Urinary bladder (tissue), 4 donors: ENCODE results near the gene SUSD6. TPM values are rescaled to one million over a fixed set of nuclear protein-coding genes. Genes with fewer than 3 reads are reported as not detected.

Experiments
- DNase-seq: peaks from one replicate; pipeline ENCODE4 v3.0.0-alpha.2; 2015; ENCODE audit errors: extremely low spot score
- H3K27ac ChIP-seq: one replicate; pipeline ENCODE4 v1.5.1; 2013; ENCODE audit warnings: low read depth, mild to moderate bottlenecking, moderate library complexity
- H3K36me3 ChIP-seq: one replicate; pipeline ENCODE4 v1.6.1; 2013; ENCODE audit warnings: mild to moderate bottlenecking, moderate library complexity; ENCODE audit not compliant: insufficient read depth
- H3K4me1 ChIP-seq: one replicate; pipeline ENCODE4 v1.6.1; 2013; ENCODE audit warnings: mild to moderate bottlenecking, moderate library complexity; ENCODE audit not compliant: insufficient read depth
- H3K4me3 ChIP-seq: one replicate; pipeline ENCODE4 v1.5.1; 2013; ENCODE audit warnings: low read depth, low read length
- WGBS: extraction: QIAGEN DNeasy Blood & Tissue Kit; methylation state at CpG from one replicate; pipeline ENCODE4 v1.1.7; 2013; 5-methylcytosine and 5-hydroxymethylcytosine counted together
- polyA plus RNA-seq: library from polyadenylated mRNA; stranded (reverse); fragments of 200-250 nt; gene quantifications from one replicate; pipeline ENCODE4 v1.2.3, GENCODE V29; 2013
- total RNA-seq: library from RNA; depleted of rRNA; stranded (reverse); fragments of >200 nt; gene quantifications from one replicate; pipeline ENCODE4 v1.2.3, GENCODE V29; 2014
- donor health status: healthy with polysubstance abuse.
- donor health status: healthy.

Gene SUSD6
- total and polyA plus RNA-seq, 2 donors, result 12.5 to 20.0 TPM

DNA sequence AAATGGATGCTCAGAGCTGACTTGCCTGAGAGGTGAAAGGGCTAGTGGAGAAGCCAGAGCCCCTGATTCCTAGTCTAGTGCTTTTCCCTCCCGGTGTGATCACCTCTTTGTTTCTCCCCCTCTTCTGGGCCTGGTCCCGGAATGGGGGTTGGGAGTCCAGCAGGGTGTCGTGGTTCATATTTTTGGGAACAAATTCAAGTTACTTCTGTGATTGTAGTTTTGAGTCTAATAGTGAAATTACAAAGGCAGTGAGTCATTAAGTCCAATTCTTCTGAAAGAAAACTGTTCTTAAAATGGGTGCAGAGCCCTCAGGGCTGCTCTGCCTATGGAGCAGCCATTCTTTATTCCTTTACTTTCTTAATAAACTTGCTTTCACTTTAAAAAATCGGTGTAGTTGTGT is 7.6 kb downstream of the SUSD6 start:
- Histone ChIP-seq H3K36me3 (no peaks in the 10 kb centered on the region), H3K27ac (no peak overlapping the region), H3K4me3 (no peak overlapping the region), H3K4me1 (peaks cover 1% of the 10 kb centered on the region)
- DNase-seq, result no peak
- WGBS, result 55% methylated on average over 4 of the region's 4 CpGs

GRCh38 chr14:69620211-69620611 is 8.8 kb downstream of the SUSD6 start:
- peaks cover 1% of the 10 kb centered on the region for H3K4me1 ChIP-seq
- DNase-seq, result no peak
- no peaks in the 10 kb centered on the region for H3K36me3 ChIP-seq
- WGBS, result 82% methylated on average over 5 of the region's 5 CpGs
- no peak overlapping the region for H3K27ac ChIP-seq
- no peak overlapping the region for H3K4me3 ChIP-seq

GRCh38 chr14:69620981-69621380 is 9.6 kb downstream of the SUSD6 start:
- Histone ChIP-seq H3K4me3 (no peak overlapping the region), H3K4me1 (peaks cover 1% of the 10 kb centered on the region), H3K36me3 (no peaks in the 10 kb centered on the region), H3K27ac (no peak overlapping the region)
- no peak for DNase-seq
- WGBS, result 93% methylated on average over 2 of the region's 2 CpGs

DNA sequence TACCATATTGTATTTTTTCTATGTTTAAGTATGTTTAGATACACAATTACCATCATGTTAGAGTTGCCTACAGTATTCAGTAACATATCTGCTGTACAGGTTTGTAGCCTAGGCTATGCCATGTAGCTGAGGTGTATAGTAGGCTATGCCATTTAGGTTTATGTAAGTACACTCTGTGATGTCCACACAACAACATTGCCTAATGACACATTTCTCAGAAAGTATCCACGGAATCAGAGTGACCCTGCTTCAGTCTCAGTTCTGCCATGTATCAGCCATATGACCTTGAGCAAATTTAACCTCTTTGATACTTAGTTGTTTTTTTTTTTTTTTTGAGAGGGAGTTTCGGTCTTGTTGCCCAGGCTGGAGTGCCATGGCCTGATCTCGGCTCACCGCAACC is 12.7 kb downstream of the SUSD6 start:
- peaks cover 3% of the 10 kb centered on the region for H3K4me1 ChIP-seq
- 96% methylated on average over 4 of the region's 4 CpGs for WGBS

DNA sequence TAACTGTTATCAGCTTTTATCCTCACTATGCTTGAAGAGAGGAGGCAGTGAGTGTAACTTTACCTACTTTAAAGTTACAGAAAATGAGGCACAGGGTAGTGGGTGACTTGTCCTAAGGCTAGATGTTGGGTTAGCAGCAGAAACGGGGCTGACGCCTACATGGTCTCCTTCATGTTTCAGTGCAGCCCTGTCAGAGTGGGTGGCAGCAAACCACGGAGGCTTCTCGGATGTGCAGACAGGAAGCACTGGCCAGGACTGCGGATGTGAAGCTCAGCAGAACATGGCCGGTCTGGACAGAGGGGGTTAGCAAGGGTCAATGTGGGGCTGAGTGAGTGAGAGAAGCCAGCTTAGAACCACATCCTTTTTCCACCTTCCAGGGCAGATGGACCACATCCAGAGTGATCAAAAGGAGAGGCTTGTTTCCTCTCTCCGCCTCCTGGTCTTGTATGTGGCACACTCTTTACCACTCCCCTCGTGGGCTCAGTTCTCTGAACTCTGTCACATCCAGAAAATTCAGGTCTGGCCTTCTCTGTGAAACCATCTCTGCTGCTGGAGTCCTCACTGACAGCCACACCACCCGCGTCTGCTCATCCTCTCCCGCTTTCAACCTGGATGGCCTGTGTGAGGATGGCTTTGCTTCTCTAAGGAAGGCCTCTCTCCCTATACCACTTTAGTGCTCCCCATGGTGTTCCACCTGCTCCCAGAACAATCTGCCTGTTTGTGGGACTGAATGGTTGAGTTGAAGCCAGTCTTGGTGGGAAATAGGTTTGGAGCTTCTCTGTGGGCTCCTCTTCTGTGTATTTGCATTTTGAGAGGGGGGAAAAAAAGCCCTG is 14.1 kb downstream of the SUSD6 start:
- H3K4me3 ChIP-seq, result no peak overlapping the region

More for the DNA sequence above, 12.7 kb downstream of the SUSD6 start:
- Histone ChIP-seq H3K27ac (no peak overlapping the region), H3K36me3 (no peaks in the 10 kb centered on the region), H3K4me3 (no peak overlapping the region)
- no peak for DNase-seq

GRCh38 chr14:69626132-69626500 is 14.7 kb downstream of the SUSD6 start:
- no peak for DNase-seq
- peaks cover 1% of the 10 kb centered on the region for H3K4me1 ChIP-seq
- no peak overlapping the region for H3K4me3 ChIP-seq
- no peak overlapping the region for H3K27ac ChIP-seq
- H3K36me3 ChIP-seq, result no peaks in the 10 kb centered on the region
- 92% methylated on average over 5 of the region's 5 CpGs for WGBS

More for the DNA sequence above, 14.1 kb downstream of the SUSD6 start:
- Histone ChIP-seq H3K4me1 (peaks cover 1% of the 10 kb centered on the region), H3K36me3 (no peaks in the 10 kb centered on the region), H3K27ac (no peak overlapping the region)
- 57% methylated on average over 11 of the region's 11 CpGs for WGBS
- DNase-seq, result no peak

DNA sequence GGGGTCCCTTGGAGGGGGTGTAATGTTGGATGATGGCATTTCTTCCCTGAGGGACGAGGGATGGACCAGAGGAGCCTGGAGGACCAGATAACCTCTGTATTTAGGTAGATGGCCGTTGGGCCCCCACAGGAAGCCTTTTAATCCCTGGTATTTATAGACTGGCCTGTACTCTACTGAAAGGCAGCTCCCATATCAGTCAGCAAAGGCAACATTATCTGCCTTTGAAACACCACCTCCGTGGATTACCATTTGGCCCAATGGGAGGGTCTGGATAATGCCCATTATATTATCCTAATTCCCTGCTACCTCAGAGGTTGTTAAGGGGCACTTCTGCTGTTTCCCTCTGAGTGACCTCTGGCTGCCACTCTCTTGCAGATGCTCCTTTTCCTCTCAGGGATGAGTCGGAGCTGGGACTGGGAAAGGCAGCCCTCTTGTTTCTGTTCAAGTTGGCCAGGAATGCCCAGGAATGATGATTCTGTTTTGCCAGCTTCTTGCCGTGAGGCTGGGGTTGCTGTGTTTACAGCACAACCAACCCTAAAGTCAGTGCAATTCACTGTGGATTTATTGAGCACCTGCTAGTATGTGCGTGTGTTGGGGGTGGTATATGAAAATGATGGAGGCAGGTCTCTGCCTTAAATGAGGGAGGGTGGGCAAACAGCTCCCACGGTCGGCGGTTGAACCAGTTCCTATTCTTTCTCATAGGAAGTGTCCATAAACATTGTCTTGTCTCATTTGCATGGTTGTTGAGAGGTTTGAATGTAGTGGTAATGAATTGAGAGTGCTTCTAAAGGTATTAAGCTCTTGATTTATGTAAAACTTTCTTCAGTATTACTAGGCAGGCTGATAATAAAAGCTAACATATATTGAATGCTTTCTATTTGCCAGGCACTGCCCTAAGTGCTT is 18.1 kb downstream of the SUSD6 start:
- no peak for DNase-seq
- 59% methylated on average over 9 of the region's 9 CpGs for WGBS
- H3K4me1 ChIP-seq, result peaks cover 4% of the 10 kb centered on the region
- no peak overlapping the region for H3K27ac ChIP-seq
- H3K36me3 ChIP-seq, result no peaks in the 10 kb centered on the region
- no peak overlapping the region for H3K4me3 ChIP-seq

DNA sequence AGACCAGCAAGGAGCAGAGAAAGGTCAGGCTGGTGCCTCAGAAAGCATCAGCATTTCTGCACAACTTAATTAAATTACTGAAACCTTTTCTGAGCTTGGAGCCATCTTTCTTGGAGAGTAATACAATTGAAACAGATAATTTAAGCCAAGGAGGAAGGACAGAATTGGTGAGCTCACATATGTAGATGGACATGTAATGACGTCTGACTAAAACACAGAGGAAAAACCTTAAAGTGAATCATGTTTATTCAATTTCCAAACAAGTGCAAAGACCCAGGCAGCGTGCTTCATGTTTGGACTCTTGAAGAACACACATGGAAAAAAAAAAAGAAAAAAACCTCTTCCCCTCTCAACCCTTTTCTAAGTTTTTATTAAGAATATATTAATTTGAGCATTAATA is 19.0 kb downstream of the SUSD6 start:
- Histone ChIP-seq H3K27ac (no peak overlapping the region), H3K4me1 (peaks cover 4% of the 10 kb centered on the region), H3K36me3 (no peaks in the 10 kb centered on the region), H3K4me3 (no peak overlapping the region)
- no peak for DNase-seq
- 52% methylated on average over 2 of the region's 2 CpGs for WGBS

DNA sequence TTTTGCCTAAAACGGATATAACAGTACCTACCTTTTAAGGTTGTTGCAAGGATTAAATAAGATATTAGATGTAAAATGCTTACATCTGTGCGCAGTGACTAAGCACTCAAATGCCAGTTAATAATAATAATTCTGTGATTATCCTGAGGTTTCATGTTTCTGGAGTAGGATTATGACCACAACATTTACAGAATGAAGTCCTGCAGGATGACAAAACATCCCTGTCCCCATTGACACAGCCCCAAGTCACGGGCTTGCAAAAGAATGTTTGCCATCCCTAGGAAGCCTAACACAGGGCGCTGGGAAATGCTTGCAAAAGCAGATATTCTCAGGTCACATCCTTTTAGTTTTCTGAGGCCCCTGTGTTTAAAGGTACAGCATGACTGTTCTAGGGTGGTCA is 20.1 kb downstream of the SUSD6 start:
- DNase-seq, result no peak
- no peak overlapping the region for H3K4me3 ChIP-seq
- peaks cover 6% of the 10 kb centered on the region for H3K4me1 ChIP-seq
- WGBS, result 72% methylated on average over 4 of the region's 4 CpGs
- no peaks in the 10 kb centered on the region for H3K36me3 ChIP-seq
- H3K27ac ChIP-seq, result no peak overlapping the region

- H3K4me1 ChIP-seq, result peaks cover 4% of the 10 kb centered on the region
- WGBS, result 54% methylated on average over 4 of the region's 4 CpGs
- no peaks in the 10 kb centered on the region for H3K36me3 ChIP-seq
- DNase-seq, result no peak
- no peak overlapping the region for H3K27ac ChIP-seq
- no peak overlapping the region for H3K4me3 ChIP-seq
These were observed 20.8 kb downstream of the SUSD6 start for GRCh38 chr14:69632164-69632563.

DNA sequence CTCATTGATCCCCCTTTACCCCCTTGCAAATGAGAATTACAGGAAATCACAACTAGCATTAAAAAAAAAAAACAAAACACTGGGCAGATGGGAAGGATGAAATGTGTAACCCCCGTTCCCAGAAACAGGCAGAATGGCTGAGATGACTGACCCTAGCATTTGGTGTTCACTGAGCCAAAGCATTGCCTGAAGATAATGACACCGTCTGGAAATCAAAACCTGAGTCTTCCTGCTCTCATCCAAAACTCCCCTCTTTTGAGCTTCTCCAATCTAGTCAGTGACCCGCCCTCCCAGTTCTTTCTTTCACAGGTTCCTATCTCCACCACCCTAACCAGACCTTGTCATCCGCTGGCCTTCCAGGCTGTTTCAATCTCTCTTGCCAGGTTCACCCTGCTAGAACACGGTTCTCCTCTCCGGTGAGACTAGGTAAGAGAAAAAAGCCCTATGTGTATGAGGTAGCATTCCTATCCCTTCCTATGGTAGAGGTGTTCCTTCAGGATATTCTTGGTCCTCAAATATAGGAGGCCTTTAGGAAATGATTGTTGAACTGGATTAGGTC is 21.3 kb downstream of the SUSD6 start:
- WGBS, result 82% methylated on average over 6 of the region's 6 CpGs
- H3K4me3 ChIP-seq, result no peak overlapping the region
- no peaks in the 10 kb centered on the region for H3K36me3 ChIP-seq
- H3K27ac ChIP-seq, result no peak overlapping the region
- DNase-seq, result no peak
- peaks cover 6% of the 10 kb centered on the region for H3K4me1 ChIP-seq

DNA sequence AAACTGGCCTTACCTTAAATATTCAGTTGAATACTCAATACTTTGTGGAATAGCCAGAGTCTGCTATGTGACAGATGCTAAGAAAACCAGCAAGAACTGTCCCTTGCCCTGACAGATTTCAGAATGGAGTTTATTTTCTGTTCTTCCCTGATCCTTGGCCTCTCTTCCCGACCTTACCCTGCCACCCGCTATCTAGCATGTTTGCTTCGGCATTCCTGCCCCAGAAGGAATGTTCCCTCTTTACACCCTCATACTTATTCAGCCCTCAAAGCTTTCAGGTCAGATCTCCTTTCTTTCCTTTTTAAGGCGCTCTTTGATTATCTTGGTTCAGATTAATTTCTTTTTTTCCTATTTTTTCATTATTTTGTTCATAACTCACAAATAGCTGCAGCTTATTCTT is 21.8 kb downstream of the SUSD6 start:
- DNase-seq, result no peak
- 55% methylated on average over 4 of the region's 4 CpGs for WGBS
- no peak overlapping the region for H3K27ac ChIP-seq
- H3K4me3 ChIP-seq, result no peak overlapping the region
- H3K36me3 ChIP-seq, result no peaks in the 10 kb centered on the region
- H3K4me1 ChIP-seq, result peaks cover 7% of the 10 kb centered on the region

GRCh38 chr14:69635981-69636639 is 24.7 kb downstream of the SUSD6 start:
- Histone ChIP-seq H3K4me3 (no peak overlapping the region), H3K4me1 (peaks cover 10% of the 10 kb centered on the region), H3K36me3 (no peaks in the 10 kb centered on the region), H3K27ac (no peak overlapping the region)
- no peak for DNase-seq
- WGBS, result 74% methylated on average over 4 of the region's 4 CpGs
